Measurements from ENCODE around the gene FKRP. TPM values are rescaled to one million over a fixed set of nuclear protein-coding genes. Genes with fewer than 3 reads are reported as not detected.

Gene FKRP
- total RNA-seq, 2 experiments from 2014 or later = 15.5 to 18.9 TPM

- no peak overlapping the region for H2AFZ ChIP-seq (ENCODE audit: low read length)
- intact Hi-C loops (cut with micrococcal nuclease; ENCODE audit: unreplicated experiment) = no loop called here
- H3K9me3 ChIP-seq (ENCODE audit: low read length) = no peaks in the 10 kb centered on the region
- ChIA-PET POLR2A (no interaction called here), CTCF (ENCODE audit: unreplicated experiment) (interaction anchor here (0.6 kb wide), 1 partner anchor 1010 kb away, joined by 3 read pairs; no protein-coding TSS in a partner anchor)
- DNase-seq (ENCODE audit: low spot score) = no peak
- H3K9me2 ChIP-seq (ENCODE audit: insufficient read depth, low read length) = no peaks in the 10 kb centered on the region
- 0 out of 2 replicates have a peak, but pooled peaks cover 4% of the 10 kb centered on the region for H4K20me1 ChIP-seq (ENCODE audit: insufficient read depth, low read length)
- no TSS peak for BruUV-seq (replicated peaks)
- no peak overlapping the region for H3K4me2 ChIP-seq (ENCODE audit: low read length)
- TF ChIP-seq, protein P1, sequence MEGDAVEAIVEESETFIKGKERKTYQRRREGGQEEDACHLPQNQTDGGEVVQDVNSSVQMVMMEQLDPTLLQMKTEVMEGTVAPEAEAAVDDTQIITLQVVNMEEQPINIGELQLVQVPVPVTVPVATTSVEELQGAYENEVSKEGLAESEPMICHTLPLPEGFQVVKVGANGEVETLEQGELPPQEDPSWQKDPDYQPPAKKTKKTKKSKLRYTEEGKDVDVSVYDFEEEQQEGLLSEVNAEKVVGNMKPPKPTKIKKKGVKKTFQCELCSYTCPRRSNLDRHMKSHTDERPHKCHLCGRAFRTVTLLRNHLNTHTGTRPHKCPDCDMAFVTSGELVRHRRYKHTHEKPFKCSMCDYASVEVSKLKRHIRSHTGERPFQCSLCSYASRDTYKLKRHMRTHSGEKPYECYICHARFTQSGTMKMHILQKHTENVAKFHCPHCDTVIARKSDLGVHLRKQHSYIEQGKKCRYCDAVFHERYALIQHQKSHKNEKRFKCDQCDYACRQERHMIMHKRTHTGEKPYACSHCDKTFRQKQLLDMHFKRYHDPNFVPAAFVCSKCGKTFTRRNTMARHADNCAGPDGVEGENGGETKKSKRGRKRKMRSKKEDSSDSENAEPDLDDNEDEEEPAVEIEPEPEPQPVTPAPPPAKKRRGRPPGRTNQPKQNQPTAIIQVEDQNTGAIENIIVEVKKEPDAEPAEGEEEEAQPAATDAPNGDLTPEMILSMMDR (conservative IDR thresholded peaks at IDR 0.05; ENCODE audit: low read length) = no peak
- TF ChIP-seq EZH2phosphoT487 (IDR thresholded peaks at IDR 0.05; ENCODE audit: borderline replicate concordance, low read depth, low read length) = no peak
- no peaks in the 10 kb centered on the region for H3K79me2 ChIP-seq (ENCODE audit: insufficient read depth, low read depth, low read length)
- H3K4me3 ChIP-seq (ENCODE audit: low read depth, low read length, poor library complexity, severe bottlenecking) = no peak overlapping the region
- H3K27ac ChIP-seq (ENCODE audit: low read depth, low read length, poor library complexity, severe bottlenecking) = no peak overlapping the region
- H3K36me3 ChIP-seq (ENCODE audit: insufficient read depth, low read length) = peaks cover 96% of the 10 kb centered on the region
- H3K4me1 ChIP-seq (ENCODE audit: insufficient read depth, low read length, poor library complexity, severe bottlenecking) = peaks cover 15% of the 10 kb centered on the region
Measured at GRCh38 chr19:46725036-46725820, 20.6 kb upstream of the FKRP start.

DNA sequence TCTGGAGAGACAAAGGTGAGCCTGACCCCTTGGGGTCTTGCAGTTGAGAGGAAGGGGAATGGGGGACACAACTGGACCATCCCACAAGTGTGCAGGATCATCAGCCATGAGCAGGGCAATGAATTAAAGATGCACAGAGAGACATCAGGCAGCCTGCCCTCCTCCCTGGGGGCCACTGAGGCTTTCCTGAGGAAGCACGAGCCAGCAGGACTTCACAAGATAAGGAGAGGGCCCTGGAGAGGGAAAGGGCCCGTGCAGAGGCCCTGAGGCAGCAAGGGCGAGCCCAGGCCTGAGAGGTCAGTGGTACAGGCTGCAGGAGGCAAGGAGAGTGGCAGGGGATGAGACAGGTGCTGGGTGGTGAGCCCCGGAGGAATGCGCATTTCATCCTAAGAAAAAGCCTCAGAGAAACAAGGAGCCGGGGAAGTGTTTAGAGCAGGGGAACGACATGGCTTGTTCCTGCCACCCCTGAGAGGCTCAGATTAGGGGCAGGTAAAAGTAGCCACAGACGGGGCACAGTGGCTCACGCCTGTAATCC is 19.9 kb upstream of the FKRP start:
- POLR2A ChIA-PET = no interaction called here
- Histone ChIP-seq H3K9me3 (ENCODE audit: low read length) (no peaks in the 10 kb centered on the region), H3K36me3 (ENCODE audit: insufficient read depth, low read length) (peaks cover 96% of the 10 kb centered on the region), H3K27ac (ENCODE audit: low read depth, low read length, poor library complexity, severe bottlenecking) (no peak overlapping the region), H3K4me3 (ENCODE audit: low read depth, low read length, poor library complexity, severe bottlenecking) (no peak overlapping the region), H3K79me2 (ENCODE audit: insufficient read depth, low read depth, low read length) (no peaks in the 10 kb centered on the region), H2AFZ (ENCODE audit: low read length) (no peak overlapping the region), H3K4me1 (ENCODE audit: insufficient read depth, low read length, poor library complexity, severe bottlenecking) (peaks cover 8% of the 10 kb centered on the region), H3K4me2 (ENCODE audit: low read length) (no peak overlapping the region), H4K20me1 (ENCODE audit: insufficient read depth, low read length) (0 out of 2 replicates have a peak, but pooled peaks cover 4% of the 10 kb centered on the region), H3K9me2 (ENCODE audit: insufficient read depth, low read length) (no peaks in the 10 kb centered on the region)
- TF ChIP-seq, protein P1 (conservative IDR thresholded peaks at IDR 0.05; ENCODE audit: low read length) = no peak
- no peak for TF ChIP-seq EZH2phosphoT487 (IDR thresholded peaks at IDR 0.05; ENCODE audit: borderline replicate concordance, low read depth, low read length)
- CTCF ChIA-PET (ENCODE audit: unreplicated experiment) = interaction anchor here (0.6 kb wide), 1 partner anchor 1010 kb away, joined by 3 read pairs; no protein-coding TSS in a partner anchor
- no peak for DNase-seq (ENCODE audit: low spot score)
- BruUV-seq (replicated peaks) = no TSS peak
- intact Hi-C loops (cut with micrococcal nuclease; ENCODE audit: unreplicated experiment) = no loop called here

DNA sequence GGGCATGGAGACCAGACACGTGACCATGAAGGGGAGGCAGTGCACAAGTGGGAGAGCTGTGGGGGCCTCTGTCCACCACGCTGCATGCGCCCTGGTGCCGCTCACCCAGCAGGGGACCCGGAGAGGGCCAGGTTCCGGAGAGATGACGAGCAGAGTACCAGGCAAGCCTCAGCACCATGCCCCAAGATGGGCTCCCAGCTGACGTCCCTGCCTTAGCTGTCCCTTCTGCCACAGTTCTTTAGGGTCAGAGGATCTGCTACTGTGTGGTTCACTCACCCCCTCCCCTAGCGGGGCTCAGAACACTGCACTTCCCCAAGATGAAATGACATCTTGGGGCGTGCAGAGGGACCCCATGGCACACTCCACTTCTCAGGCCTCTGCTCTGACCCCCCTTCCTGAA is 19.3 kb upstream of the FKRP start:
- intact Hi-C loops (cut with micrococcal nuclease; ENCODE audit: unreplicated experiment) = no loop called here
- CTCF ChIA-PET (ENCODE audit: unreplicated experiment) = interaction anchor here (0.5 kb wide), 1 partner anchor 32 kb away, joined by 3 read pairs; no protein-coding TSS in a partner anchor
- POLR2A ChIA-PET = interaction anchor here (0.9 kb wide), 1 partner anchor 10 kb away, joined by 8 read pairs; the partner anchor contains the start of gene PRKD2
- H3K36me3 ChIP-seq (ENCODE audit: insufficient read depth, low read length) = peaks cover 96% of the 10 kb centered on the region
- no peaks in the 10 kb centered on the region for H3K79me2 ChIP-seq (ENCODE audit: insufficient read depth, low read depth, low read length)
- no peak for DNase-seq (ENCODE audit: low spot score)
- no peak overlapping the region for H2AFZ ChIP-seq (ENCODE audit: low read length)
- no TSS peak for BruUV-seq (replicated peaks)
- H3K9me3 ChIP-seq (ENCODE audit: low read length) = no peaks in the 10 kb centered on the region
- H4K20me1 ChIP-seq (ENCODE audit: insufficient read depth, low read length) = 0 out of 2 replicates have a peak, but pooled peaks cover 4% of the 10 kb centered on the region
- TF ChIP-seq, protein P1 (conservative IDR thresholded peaks at IDR 0.05; ENCODE audit: low read length) = no peak
- no peak for TF ChIP-seq EZH2phosphoT487 (IDR thresholded peaks at IDR 0.05; ENCODE audit: borderline replicate concordance, low read depth, low read length)
- H3K9me2 ChIP-seq (ENCODE audit: insufficient read depth, low read length) = no peaks in the 10 kb centered on the region
- peaks cover 2% of the 10 kb centered on the region for H3K4me1 ChIP-seq (ENCODE audit: insufficient read depth, low read length, poor library complexity, severe bottlenecking)
- H3K4me2 ChIP-seq (ENCODE audit: low read length) = no peak overlapping the region
- H3K4me3 ChIP-seq (ENCODE audit: low read depth, low read length, poor library complexity, severe bottlenecking) = no peak overlapping the region
- H3K27ac ChIP-seq (ENCODE audit: low read depth, low read length, poor library complexity, severe bottlenecking) = no peak overlapping the region
